ENCODE results near the gene MAPK13. TPM values are rescaled to one million over a fixed set of nuclear protein-coding genes. Genes with fewer than 3 reads are reported as not detected.

Gene MAPK13
- total RNA-seq, 1 experiment from 2014 or later = 2.6 TPM

DNA sequence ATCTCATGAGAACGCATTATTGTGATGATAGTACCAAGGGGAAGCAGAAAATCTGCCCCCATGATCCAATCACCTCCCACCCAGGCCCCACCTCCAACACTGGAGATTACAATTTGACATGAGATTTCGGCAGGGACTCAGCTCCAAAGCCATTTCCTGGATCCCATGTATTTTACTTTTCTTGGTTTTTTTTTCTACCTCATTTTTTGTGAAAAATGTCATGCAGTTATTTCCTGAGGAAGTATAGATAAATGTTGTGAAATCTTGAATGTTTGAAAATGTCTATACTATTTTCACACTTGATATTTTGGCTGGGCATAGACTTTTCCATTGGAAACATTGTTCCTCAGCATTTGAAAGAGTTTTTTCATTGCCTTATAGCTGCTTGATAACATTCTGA lies 57.1 kb downstream of the MAPK13 start:
- no peaks in the 10 kb centered on the region for H3K9me3 ChIP-seq (ENCODE audit: low read depth, low read length, poor library complexity, severe bottlenecking)
- no peak for TF ChIP-seq EZH2 (IDR thresholded peaks at IDR 0.05; ENCODE audit: borderline replicate concordance, low read depth, low read length, poor library complexity, severe bottlenecking)
- TF ChIP-seq, protein P1, sequence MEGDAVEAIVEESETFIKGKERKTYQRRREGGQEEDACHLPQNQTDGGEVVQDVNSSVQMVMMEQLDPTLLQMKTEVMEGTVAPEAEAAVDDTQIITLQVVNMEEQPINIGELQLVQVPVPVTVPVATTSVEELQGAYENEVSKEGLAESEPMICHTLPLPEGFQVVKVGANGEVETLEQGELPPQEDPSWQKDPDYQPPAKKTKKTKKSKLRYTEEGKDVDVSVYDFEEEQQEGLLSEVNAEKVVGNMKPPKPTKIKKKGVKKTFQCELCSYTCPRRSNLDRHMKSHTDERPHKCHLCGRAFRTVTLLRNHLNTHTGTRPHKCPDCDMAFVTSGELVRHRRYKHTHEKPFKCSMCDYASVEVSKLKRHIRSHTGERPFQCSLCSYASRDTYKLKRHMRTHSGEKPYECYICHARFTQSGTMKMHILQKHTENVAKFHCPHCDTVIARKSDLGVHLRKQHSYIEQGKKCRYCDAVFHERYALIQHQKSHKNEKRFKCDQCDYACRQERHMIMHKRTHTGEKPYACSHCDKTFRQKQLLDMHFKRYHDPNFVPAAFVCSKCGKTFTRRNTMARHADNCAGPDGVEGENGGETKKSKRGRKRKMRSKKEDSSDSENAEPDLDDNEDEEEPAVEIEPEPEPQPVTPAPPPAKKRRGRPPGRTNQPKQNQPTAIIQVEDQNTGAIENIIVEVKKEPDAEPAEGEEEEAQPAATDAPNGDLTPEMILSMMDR (conservative IDR thresholded peaks at IDR 0.05; ENCODE audit: low read depth, low read length) = no peak
- intact Hi-C loops (cut with micrococcal nuclease; ENCODE audit: unreplicated experiment) = no loop called here
- CTCF ChIA-PET = no interaction called here
- no peak overlapping the region for H3K4me3 ChIP-seq (ENCODE audit: low read depth, low read length, poor library complexity, severe bottlenecking)
- BruUV-seq (replicated peaks) = no TSS peak
- no peak for DNase-seq (ENCODE audit: low spot score)
- POLR2A ChIA-PET (ENCODE audit: low non-redundant PET) = no interaction called here
- no peak overlapping the region for H3K27ac ChIP-seq (ENCODE audit: low read depth, low read length, poor library complexity, severe bottlenecking)
- no peaks in the 10 kb centered on the region for H3K4me1 ChIP-seq (ENCODE audit: insufficient read depth, low read length, poor library complexity, severe bottlenecking)
- no peaks in the 10 kb centered on the region for H3K27me3 ChIP-seq (replicated peaks; ENCODE audit: insufficient read depth, low read depth, low read length, poor library complexity)
- H3K36me3 ChIP-seq (ENCODE audit: insufficient read depth, low read length, poor library complexity, severe bottlenecking) = no peaks in the 10 kb centered on the region

Other genes with a start within 250 kb of the MAPK13 start
- 103 and 104 TPM in 2 replicates for gene SRPK1, start 209.4 kb upstream of the MAPK13 start, total RNA-seq (2021)
- not detected in 2 replicates for gene SLC26A8, start 105.9 kb upstream of the MAPK13 start, total RNA-seq (2021)
- 50.8 and 53.3 TPM in 2 replicates for gene MAPK14, start 102.7 kb upstream of the MAPK13 start, total RNA-seq (2021)
- gene BRPF3, start 66.2 kb downstream of the MAPK13 start, total RNA-seq (2021) = 33.3 and 39.3 TPM in 2 replicates
- gene PNPLA1, start 139.5 kb downstream of the MAPK13 start, total RNA-seq (2021) = 0.20 and 0.26 TPM in 2 replicates
- not detected in 2 replicates for gene BNIP5, start 206.4 kb downstream of the MAPK13 start, total RNA-seq (2021)